Upper lobe of left lung (tissue), 6 donors: ENCODE results near the gene NPHP3. TPM values are rescaled to one million over a fixed set of nuclear protein-coding genes. Genes with fewer than 3 reads are reported as not detected.

ENCODE experiments used
- ATAC-seq, 2 donors: fragments of 200-7000 bp; cut with Tn5 transposase; one replicate each; pipeline ENCODE4 v1.9.1; 2022; ENCODE audit warnings: mild to moderate bottlenecking in 2 of 2, moderate library complexity in 2 of 2; ENCODE audit not compliant: low FRiP score in 2 of 2
- DNase-seq, 2 donors: peaks; one replicate each; pipeline ENCODE4 v3.0.0-alpha.2; 2019 to 2020
- H3K27ac ChIP-seq, 4 donors: fragments of 200-600 bp; sonication (generic); one replicate each; pipeline ENCODE4 v1.5.1; 2016 to 2019
- H3K27me3 ChIP-seq, 4 donors: fragments of 200-600 bp; sonication (generic); one replicate each; pipeline ENCODE4 v1.5.1; 2017 to 2019
- H3K36me3 ChIP-seq, 4 donors: fragments of 200-600 bp; sonication (generic); one replicate each; pipeline ENCODE4 v1.5.1; 2016 to 2019
- H3K4me1 ChIP-seq, 4 donors: fragments of 200-600 bp; sonication (generic); one replicate each; pipeline ENCODE4 v1.5.1; 2018 to 2019
- H3K4me3 ChIP-seq, 4 donors: fragments of 200-600 bp; sonication (generic); one replicate each; pipeline ENCODE4 v1.5.1; 2017 to 2019; ENCODE audit warnings: mild to moderate bottlenecking in 2 of 4, moderate library complexity in 1 of 4
- H3K9me3 ChIP-seq, 4 donors: fragments of 200-600 bp; sonication (generic); one replicate each; pipeline ENCODE4 v1.5.1; 2018 to 2019
- EP300 ChIP-seq, 4 donors: sonication (generic); formaldehyde crosslinking; IDR thresholded peaks; one replicate each; pipeline ENCODE4 v1.5.1; 2017; ENCODE audit warnings: antibody characterized with exemption in 4 of 4, control low read depth in 2 of 4
- POLR2A ChIP-seq, 4 donors: fragments of 450-650 bp; IDR thresholded peaks; one replicate each; pipeline ENCODE4 v1.5.1; 2016 to 2017; ENCODE audit warnings: antibody characterized with exemption in 4 of 4, mild to moderate bottlenecking in 2 of 4
- POLR2AphosphoS5 ChIP-seq, 2 donors: sonication (generic); formaldehyde crosslinking; IDR thresholded peaks; one replicate each; pipeline ENCODE4 v1.5.1; 2017; ENCODE audit warnings: antibody characterized with exemption in 2 of 2
- WGBS, 2 donors: methylation state at CpG; one replicate each; pipeline ENCODE4 v1.1.5; 2017 to 2018; 5-methylcytosine and 5-hydroxymethylcytosine counted together
- total RNA-seq, 6 donors: library from RNA; depleted of rRNA in 4 of 6; stranded (reverse); fragments of >200 nt in 4 of 6; gene quantifications; one replicate each; pipeline versions ENCODE4 v1.1.0 to v1.2.1, GENCODE V29; 2016 to 2021
- TF ChIP-seq, protein P1 (sequence below), 6 experiments: fragments of 450-650 bp in 4 of 6; fragments of 200-600 bp in 2 of 6; sonication (generic) in 2 of 6; IDR thresholded peaks; one replicate each; pipeline ENCODE4 v1.5.1; 2016 to 2019; ENCODE audit warnings: antibody characterized with exemption in 6 of 6
- donor health status: DM: no; HTN: no; CAD: no; lungs with moderate emphysema.
- donor health status: DM: no; HTN: yes; CAD: no; lungs with severe emphysema.

NPHP3 gene
- total RNA-seq, 6 donors from 2014 or later: 21.1 to 78.6 (median 30.7) TPM

DNA sequence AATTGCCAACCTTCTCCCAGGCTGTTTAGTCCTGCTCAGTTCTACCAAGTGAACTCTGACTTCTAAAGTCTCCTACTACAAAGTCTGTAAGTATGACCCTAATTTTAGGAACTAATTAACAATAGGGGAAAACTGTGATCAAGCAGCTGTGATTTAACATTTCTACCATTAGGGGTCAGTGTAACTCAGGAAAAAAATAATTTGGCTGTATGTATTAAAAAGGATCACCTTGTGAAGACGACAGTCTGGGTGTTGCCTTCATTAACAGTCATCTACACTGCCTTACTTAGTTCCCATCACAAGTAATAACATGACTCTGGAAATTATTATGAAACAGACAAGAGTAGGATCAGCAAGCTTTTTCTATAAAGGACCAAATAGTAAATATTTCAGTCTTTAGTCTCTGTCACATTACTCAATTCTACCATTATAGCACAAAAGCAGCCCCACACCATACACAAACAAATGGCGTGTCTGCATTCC is 4.2 kb upstream of the NPHP3 start:
- DNase-seq (no peak), ATAC-seq (no peak)

DNA sequence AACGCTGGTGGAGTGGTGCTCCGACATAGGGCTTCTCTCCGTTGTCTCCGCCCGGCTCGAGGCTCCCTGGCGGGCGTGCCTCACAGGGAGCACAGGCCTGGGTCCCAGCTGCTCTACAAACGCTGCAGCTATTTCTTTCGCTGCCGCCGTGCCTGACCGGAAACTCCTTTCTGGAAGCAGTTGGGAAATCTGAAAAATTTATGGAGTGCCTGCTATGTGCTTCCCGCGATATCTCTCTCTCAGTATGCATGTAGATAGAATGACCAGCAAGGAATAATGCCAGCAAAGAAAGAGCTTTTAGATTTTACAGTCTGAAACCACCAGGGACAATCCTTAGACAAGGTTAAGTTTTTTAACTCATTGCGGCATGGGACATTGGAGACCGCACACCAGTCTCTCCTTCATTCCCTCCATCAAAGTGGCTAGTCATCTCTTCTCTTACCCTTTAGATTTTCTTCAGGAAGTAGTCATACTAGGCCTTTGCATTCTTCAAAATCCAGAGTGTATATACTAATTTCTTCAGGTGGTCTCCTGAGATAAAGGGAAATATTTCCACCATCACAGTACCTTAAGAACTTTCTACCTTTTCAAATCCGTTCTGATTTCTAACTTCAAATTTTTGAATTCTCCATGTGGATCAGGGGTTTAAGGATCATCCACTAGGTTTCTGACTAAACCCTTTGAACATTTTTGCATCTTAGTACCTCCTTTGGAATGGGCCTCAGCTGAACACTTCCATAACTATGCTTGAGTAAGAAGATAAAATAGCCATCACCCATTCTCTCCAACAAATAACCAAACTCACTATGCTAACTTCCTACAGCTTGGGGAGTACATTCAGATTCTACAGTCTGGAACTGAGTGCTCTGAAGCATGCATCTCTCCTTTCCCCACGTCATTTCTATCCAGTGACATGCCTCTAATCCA is 1.1 kb upstream of the NPHP3 start:
- ATAC-seq: peak in 1 of 2 donors; percentile 56
- H3K36me3 ChIP-seq: peaks cover 0 to 6% (median 2%) of the 10 kb centered on the region in 4 donors
- no peaks in the 10 kb centered on the region for H3K27me3 ChIP-seq
- TF ChIP-seq, protein P1, sequence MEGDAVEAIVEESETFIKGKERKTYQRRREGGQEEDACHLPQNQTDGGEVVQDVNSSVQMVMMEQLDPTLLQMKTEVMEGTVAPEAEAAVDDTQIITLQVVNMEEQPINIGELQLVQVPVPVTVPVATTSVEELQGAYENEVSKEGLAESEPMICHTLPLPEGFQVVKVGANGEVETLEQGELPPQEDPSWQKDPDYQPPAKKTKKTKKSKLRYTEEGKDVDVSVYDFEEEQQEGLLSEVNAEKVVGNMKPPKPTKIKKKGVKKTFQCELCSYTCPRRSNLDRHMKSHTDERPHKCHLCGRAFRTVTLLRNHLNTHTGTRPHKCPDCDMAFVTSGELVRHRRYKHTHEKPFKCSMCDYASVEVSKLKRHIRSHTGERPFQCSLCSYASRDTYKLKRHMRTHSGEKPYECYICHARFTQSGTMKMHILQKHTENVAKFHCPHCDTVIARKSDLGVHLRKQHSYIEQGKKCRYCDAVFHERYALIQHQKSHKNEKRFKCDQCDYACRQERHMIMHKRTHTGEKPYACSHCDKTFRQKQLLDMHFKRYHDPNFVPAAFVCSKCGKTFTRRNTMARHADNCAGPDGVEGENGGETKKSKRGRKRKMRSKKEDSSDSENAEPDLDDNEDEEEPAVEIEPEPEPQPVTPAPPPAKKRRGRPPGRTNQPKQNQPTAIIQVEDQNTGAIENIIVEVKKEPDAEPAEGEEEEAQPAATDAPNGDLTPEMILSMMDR (IDR thresholded peaks at IDR 0.05): peak in 2 of 6 experiments; percentile 5 to 6
- TF ChIP-seq POLR2A (IDR thresholded peaks at IDR 0.05): peak in 2 of 4 donors; percentile 63 to 79
- no peak for TF ChIP-seq POLR2AphosphoS5 (IDR thresholded peaks at IDR 0.05)
- 9 to 25% methylated on average over 9 to 19 of the region's 19 CpGs for WGBS, 2 donors
- H3K9me3 ChIP-seq: no peaks in the 10 kb centered on the region
- DNase-seq: no peak
- peak overlapping the region; percentile 53 to 87 (median 76) for H3K27ac ChIP-seq
- H3K4me1 ChIP-seq: peaks cover 16 to 35% (median 29%) of the 10 kb centered on the region in 4 donors
- peak overlapping the region; percentile 32 to 65 (median 56) for H3K4me3 ChIP-seq

More for the DNA sequence above, 4.2 kb upstream of the NPHP3 start:
- WGBS, 2 donors: 11 to 14% methylated on average over 2 of the region's 2 CpGs
- TF ChIP-seq POLR2AphosphoS5 (IDR thresholded peaks at IDR 0.05) (no peak), EP300 (IDR thresholded peaks at IDR 0.05) (no peak), POLR2A (IDR thresholded peaks at IDR 0.05) (no peak)
- TF ChIP-seq, protein P1 (IDR thresholded peaks at IDR 0.05): peak; percentile 70 to 85 (median 78)
- H3K36me3 ChIP-seq: no peaks in the 10 kb centered on the region
- H3K27me3 ChIP-seq: no peaks in the 10 kb centered on the region
- peaks cover 0 to 12% (median 6%) of the 10 kb centered on the region in 4 donors for H3K4me1 ChIP-seq
- no peak overlapping the region for H3K27ac ChIP-seq
- H3K4me3 ChIP-seq: no peak overlapping the region
- H3K9me3 ChIP-seq: no peaks in the 10 kb centered on the region

DNA sequence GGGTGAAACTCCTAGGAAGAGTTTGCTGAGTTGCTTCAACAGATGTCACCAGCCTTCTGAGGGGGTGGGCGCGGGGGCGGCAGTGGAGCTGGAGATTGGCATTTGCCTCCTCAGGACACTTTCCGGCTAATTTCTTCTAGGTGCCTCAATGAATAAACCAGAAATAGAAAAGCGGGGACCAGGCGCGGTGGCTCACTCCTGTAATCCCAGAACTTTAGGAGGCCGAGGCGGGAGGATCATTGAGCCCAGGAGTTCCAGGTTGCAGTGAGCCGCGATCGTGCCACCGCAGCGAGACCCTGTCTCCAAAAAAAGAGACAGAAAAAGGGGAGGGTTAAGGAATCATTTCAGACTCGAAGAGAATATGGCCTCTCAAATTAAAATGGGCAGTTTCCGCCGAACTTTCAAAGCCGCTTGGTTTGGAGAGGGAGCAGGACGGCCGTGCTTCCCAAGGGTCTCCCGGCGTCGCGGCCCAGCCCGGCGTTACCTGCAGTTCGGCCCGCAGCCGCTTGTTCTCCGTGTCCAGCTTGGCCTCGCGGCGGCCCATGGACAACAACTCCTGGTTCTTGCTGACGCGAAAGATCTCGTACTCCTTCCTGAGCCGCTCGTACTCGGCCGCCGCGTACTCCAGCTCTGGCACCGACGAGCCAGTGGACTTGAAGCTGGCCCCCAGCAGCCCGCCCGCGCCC is 587 bp downstream of the NPHP3 start:
- TF ChIP-seq POLR2AphosphoS5 (IDR thresholded peaks at IDR 0.05): no peak
- TF ChIP-seq, protein P1 (IDR thresholded peaks at IDR 0.05): peak in 5 of 6 experiments; percentile 57 to 86 (median 66)
- DNase-seq (peak; percentile 69 to 85), ATAC-seq (peak; percentile 47 to 65)
- Histone ChIP-seq H3K27ac (peak overlapping the region; percentile 96 to 97 (median 97)), H3K36me3 (peaks cover 0 to 20% (median 4%) of the 10 kb centered on the region in 4 donors), H3K4me1 (peaks cover 16 to 35% (median 29%) of the 10 kb centered on the region in 4 donors), H3K4me3 (peak overlapping the region; percentile 58 to 96 (median 94)), H3K27me3 (no peaks in the 10 kb centered on the region), H3K9me3 (no peaks in the 10 kb centered on the region)
- WGBS, 2 donors: 3 to 7% methylated on average over 20 to 40 of the region's 47 CpGs

DNA sequence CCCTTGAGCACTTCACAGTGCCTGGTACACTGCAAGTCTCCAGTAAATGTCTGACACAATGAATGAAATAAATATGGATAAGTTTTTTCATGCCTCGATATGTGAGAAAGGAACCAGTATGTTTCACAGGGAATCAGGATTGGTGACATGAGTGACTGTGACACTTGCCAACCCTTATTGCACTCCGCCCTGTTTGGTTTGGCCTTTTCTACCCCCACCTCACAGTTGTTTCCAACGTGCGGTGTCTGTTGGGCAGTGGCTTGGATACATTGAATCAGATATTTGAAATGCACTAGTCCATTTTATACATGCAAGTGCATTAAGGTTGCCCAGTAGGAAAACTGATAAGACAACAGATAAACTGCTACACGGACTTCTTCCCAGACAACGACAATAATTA is 2.0 kb downstream of the NPHP3 start:
- no peaks in the 10 kb centered on the region for H3K9me3 ChIP-seq
- TF ChIP-seq, protein P1 (IDR thresholded peaks at IDR 0.05): no peak
- TF ChIP-seq POLR2AphosphoS5 (IDR thresholded peaks at IDR 0.05) (no peak), EP300 (IDR thresholded peaks at IDR 0.05) (no peak), POLR2A (IDR thresholded peaks at IDR 0.05) (no peak)
- H3K27me3 ChIP-seq: no peaks in the 10 kb centered on the region
- peak overlapping the region in 2 of 4 donors; percentile 95 to 96 for H3K4me3 ChIP-seq
- no peak for DNase-seq
- WGBS, 2 donors: 56 to 57% methylated on average over 6 of the region's 6 CpGs
- H3K27ac ChIP-seq: no peak overlapping the region
- peaks cover 0 to 32% (median 5%) of the 10 kb centered on the region in 4 donors for H3K36me3 ChIP-seq
- no peak for ATAC-seq
- peaks cover 16 to 31% (median 29%) of the 10 kb centered on the region in 4 donors for H3K4me1 ChIP-seq
